Activated CD4-positive, alpha-beta memory T cell treated with anti-CD3 and anti-CD28 coated beads, Interleukin-2, amount 10 ng/mL, durations not matched to agents 7 days and 5 days (primary cell): ENCODE data around the gene PGAP3. TPM values are rescaled to one million over a fixed set of nuclear protein-coding genes. Genes with fewer than 3 reads are reported as not detected.

ENCODE experiments used
- CTCF ChIA-PET: fragments of 350-600 bp; sonication (Branson Sonifier 250); formaldehyde crosslinking; loops from one replicate; lab custom pipeline; 2021; ENCODE audit warnings: antibody characterized with exemption, inconsistent platforms; lab: Charles Lee
- POLR2A ChIA-PET: fragments of 350-600 bp; sonication (Branson Sonifier 250); formaldehyde crosslinking; loops from one replicate; lab custom pipeline; 2021; ENCODE audit warnings: antibody characterized with exemption; lab: Charles Lee
- DNase-seq: peaks from one replicate; pipeline ENCODE4 v3.0.0-alpha.2; 2020
- H3K27ac Mint-ChIP-seq: one replicate; pipeline ENCODE4 v1.8.0; 2021; ENCODE audit warnings: mild to moderate bottlenecking, mixed read lengths
- H3K27me3 Mint-ChIP-seq: one replicate; pipeline ENCODE4 v1.8.0; 2021; ENCODE audit warnings: mixed read lengths
- H3K36me3 Mint-ChIP-seq: one replicate; pipeline ENCODE4 v1.8.0; 2021; ENCODE audit warnings: low read depth, mixed read lengths
- H3K4me1 Mint-ChIP-seq: one replicate; pipeline ENCODE4 v1.8.0; 2021; ENCODE audit warnings: mixed read lengths
- H3K4me3 Mint-ChIP-seq: one replicate; pipeline ENCODE4 v1.8.0; 2021; ENCODE audit warnings: mild to moderate bottlenecking, mixed read lengths
- H3K9me3 Mint-ChIP-seq: one replicate; pipeline ENCODE4 v1.8.0; 2021; ENCODE audit warnings: mixed read lengths
- total RNA-seq, 2 experiments: library from RNA; stranded (reverse); gene quantifications; one replicate each; pipeline ENCODE4 v1.2.3, GENCODE V29; 2021

PGAP3 gene
- total RNA-seq, 2 experiments from 2014 or later: 14.0 to 14.2 TPM

- POLR2A ChIA-PET: no interaction called here
- Mint-ChIP-seq H3K4me3 (no peak overlapping the region), H3K27ac (no peak overlapping the region), H3K36me3 (peaks cover 23% of the 10 kb centered on the region), H3K9me3 (no peaks in the 10 kb centered on the region), H3K27me3 (no peaks in the 10 kb centered on the region), H3K4me1 (peaks cover 8% of the 10 kb centered on the region)
- no peak for DNase-seq
- CTCF ChIA-PET: no interaction called here
Observed at GRCh38 chr17:39658760-39659159, 29.1 kb downstream of the PGAP3 start.

GRCh38 chr17:39658346-39658745 is 29.5 kb downstream of the PGAP3 start:
- ChIA-PET CTCF (interaction anchor here (1.4 to 2.2 kb wide), 2 partner anchors 11 to 37 kb away, joined by 3 to 9 read pairs; no protein-coding TSS in a partner anchor), POLR2A (no interaction called here)
- Mint-ChIP-seq H3K27me3 (no peaks in the 10 kb centered on the region), H3K36me3 (peaks cover 23% of the 10 kb centered on the region), H3K9me3 (no peaks in the 10 kb centered on the region), H3K4me3 (no peak overlapping the region), H3K27ac (no peak overlapping the region), H3K4me1 (peaks cover 11% of the 10 kb centered on the region)
- no peak for DNase-seq

- CTCF ChIA-PET: interaction anchor here (1.2 to 3.3 kb wide), 16 partner anchors 9 to 103 kb away, joined by 3 to 31 read pairs (median 14); partner anchors contain the start of genes MIEN1, PNMT and TCAP
- Mint-ChIP-seq H3K9me3 (no peaks in the 10 kb centered on the region), H3K4me1 (peaks cover 15% of the 10 kb centered on the region), H3K4me3 (no peak overlapping the region), H3K36me3 (peaks cover 6% of the 10 kb centered on the region), H3K27me3 (no peaks in the 10 kb centered on the region), H3K27ac (no peak overlapping the region)
- POLR2A ChIA-PET: interaction anchor here (1.0 to 2.5 kb wide), 2 partner anchors 33 to 75 kb away, joined by 4 to 10 read pairs; partner anchors contain the start of genes MIEN1 and PGAP3
- DNase-seq: no peak
Observed at GRCh38 chr17:39655105-39655504, 32.8 kb downstream of the PGAP3 start.

- Mint-ChIP-seq H3K27me3 (no peaks in the 10 kb centered on the region), H3K9me3 (no peaks in the 10 kb centered on the region), H3K36me3 (peaks cover 6% of the 10 kb centered on the region), H3K4me3 (no peak overlapping the region), H3K4me1 (peaks cover 17% of the 10 kb centered on the region), H3K27ac (no peak overlapping the region)
- ChIA-PET CTCF (interaction anchor here (0.6 to 3.3 kb wide), 38 partner anchors 10 to 691 kb away, joined by 3 to 31 read pairs (median 5); partner anchors contain the start of genes MIEN1, PGAP3, PNMT and TCAP), POLR2A (interaction anchor here (1.1 to 2.5 kb wide), 2 partner anchors 12 to 76 kb away, joined by 3 to 10 read pairs; partner anchors contain the start of gene MIEN1)
- DNase-seq: peak; percentile 85
Observed at GRCh38 chr17:39653662-39654331, 34.1 kb downstream of the PGAP3 start.

GRCh38 chr17:39653316-39653661 is 34.6 kb downstream of the PGAP3 start:
- ChIA-PET CTCF (interaction anchor here (0.9 to 3.3 kb wide), 31 partner anchors 9 to 229 kb away, joined by 3 to 31 read pairs (median 8); partner anchors contain the start of genes MIEN1, PGAP3, PNMT and TCAP), POLR2A (interaction anchor here (1.1 to 2.5 kb wide), 2 partner anchors 13 to 76 kb away, joined by 3 to 10 read pairs; partner anchors contain the start of gene MIEN1)
- H3K27me3 Mint-ChIP-seq: no peaks in the 10 kb centered on the region
- no peak overlapping the region for H3K27ac Mint-ChIP-seq
- DNase-seq: no peak
- H3K4me1 Mint-ChIP-seq: peaks cover 17% of the 10 kb centered on the region
- no peak overlapping the region for H3K4me3 Mint-ChIP-seq
- H3K9me3 Mint-ChIP-seq: no peaks in the 10 kb centered on the region
- peaks cover 6% of the 10 kb centered on the region for H3K36me3 Mint-ChIP-seq

- Mint-ChIP-seq H3K4me3 (no peak overlapping the region), H3K36me3 (peaks cover 6% of the 10 kb centered on the region), H3K4me1 (peaks cover 17% of the 10 kb centered on the region), H3K27me3 (no peaks in the 10 kb centered on the region), H3K27ac (no peak overlapping the region), H3K9me3 (no peaks in the 10 kb centered on the region)
- DNase-seq: no peak
- CTCF ChIA-PET: interaction anchor here (0.6 to 3.3 kb wide), 11 partner anchors 14 to 229 kb away, joined by 3 to 31 read pairs (median 8); partner anchors contain the start of genes PGAP3 and PNMT
- POLR2A ChIA-PET: interaction anchor here (2.5 kb wide), 1 partner anchor 77 kb away, joined by 10 read pairs; the partner anchor contains the start of gene MIEN1
Observed at GRCh38 chr17:39652587-39653315, 35.1 kb downstream of the PGAP3 start.

- H3K27ac Mint-ChIP-seq: no peak overlapping the region
- CTCF ChIA-PET: interaction anchor here (0.6 to 3.3 kb wide), 8 partner anchors 14 to 36 kb away, joined by 3 to 31 read pairs (median 7); partner anchors contain the start of genes PGAP3 and PNMT
Observed at GRCh38 chr17:39651923-39652586, 35.8 kb downstream of the PGAP3 start.

GRCh38 chr17:39650121-39650579 is 37.7 kb downstream of the PGAP3 start:
- POLR2A ChIA-PET: no interaction called here
- no peaks in the 10 kb centered on the region for H3K9me3 Mint-ChIP-seq
- no peak overlapping the region for H3K27ac Mint-ChIP-seq
- no peak for DNase-seq
- H3K27me3 Mint-ChIP-seq: no peaks in the 10 kb centered on the region
- H3K4me3 Mint-ChIP-seq: no peak overlapping the region
- peaks cover 17% of the 10 kb centered on the region for H3K4me1 Mint-ChIP-seq
- CTCF ChIA-PET: interaction anchor here (0.7 to 4.0 kb wide), 4 partner anchors 12 to 278 kb away, joined by 3 to 23 read pairs (median 4); no protein-coding TSS in a partner anchor
- peaks cover 2% of the 10 kb centered on the region for H3K36me3 Mint-ChIP-seq

More at GRCh38 chr17:39651923-39652586, 35.8 kb downstream of the PGAP3 start:
- no peaks in the 10 kb centered on the region for H3K9me3 Mint-ChIP-seq
- H3K4me3 Mint-ChIP-seq: no peak overlapping the region
- no peaks in the 10 kb centered on the region for H3K27me3 Mint-ChIP-seq
- peaks cover 17% of the 10 kb centered on the region for H3K4me1 Mint-ChIP-seq
- H3K36me3 Mint-ChIP-seq: peaks cover 6% of the 10 kb centered on the region
- POLR2A ChIA-PET: interaction anchor here (0.8 kb wide), 1 partner anchor 275 kb away, joined by 3 read pairs; the partner anchor contains the start of genes LRRC3C and ORMDL3
- DNase-seq: no peak

GRCh38 chr17:39648616-39649366 is 39.1 kb downstream of the PGAP3 start:
- no peak overlapping the region for H3K4me3 Mint-ChIP-seq
- ChIA-PET POLR2A (no interaction called here), CTCF (interaction anchor here (1.4 to 4.0 kb wide), 2 partner anchors 9 to 26 kb away, joined by 3 to 23 read pairs; no protein-coding TSS in a partner anchor)
- H3K36me3 Mint-ChIP-seq: no peaks in the 10 kb centered on the region
- H3K9me3 Mint-ChIP-seq: no peaks in the 10 kb centered on the region
- no peak overlapping the region for H3K27ac Mint-ChIP-seq
- H3K27me3 Mint-ChIP-seq: no peaks in the 10 kb centered on the region
- H3K4me1 Mint-ChIP-seq: peaks cover 14% of the 10 kb centered on the region
- DNase-seq: no peak

GRCh38 chr17:39647256-39647655 is 40.6 kb downstream of the PGAP3 start:
- H3K4me1 Mint-ChIP-seq: peaks cover 26% of the 10 kb centered on the region
- H3K27ac Mint-ChIP-seq: no peak overlapping the region
- no peak for DNase-seq
- no peaks in the 10 kb centered on the region for H3K9me3 Mint-ChIP-seq
- POLR2A ChIA-PET: no interaction called here
- no peaks in the 10 kb centered on the region for H3K36me3 Mint-ChIP-seq
- no peak overlapping the region for H3K4me3 Mint-ChIP-seq
- CTCF ChIA-PET: interaction anchor here (1.2 to 4.0 kb wide), 3 partner anchors 11 to 25 kb away, joined by 3 to 23 read pairs (median 6); no protein-coding TSS in a partner anchor
- H3K27me3 Mint-ChIP-seq: no peaks in the 10 kb centered on the region

GRCh38 chr17:39643271-39643670 is 44.6 kb downstream of the PGAP3 start:
- no peaks in the 10 kb centered on the region for H3K9me3 Mint-ChIP-seq
- no peak for DNase-seq
- no peak overlapping the region for H3K27ac Mint-ChIP-seq
- H3K4me1 Mint-ChIP-seq: peaks cover 46% of the 10 kb centered on the region
- no peaks in the 10 kb centered on the region for H3K36me3 Mint-ChIP-seq
- CTCF ChIA-PET: interaction anchor here (1.5 to 2.9 kb wide), 2 partner anchors 9 to 11 kb away, joined by 5 to 18 read pairs; no protein-coding TSS in a partner anchor
- H3K27me3 Mint-ChIP-seq: no peaks in the 10 kb centered on the region
- H3K4me3 Mint-ChIP-seq: no peak overlapping the region
- POLR2A ChIA-PET: no interaction called here
